NCI-H510A (cell line): ENCODE measurements around the gene SMAD4.
A peak's percentile ranks its signal among the peaks of the same experiment; 100 is the strongest.
"Not testable (repeated sequence)": the region's sequence is repeated elsewhere in the genome, so short reads cannot be mapped to it uniquely, and the experiment has no call there.

ENCODE experiments used
- DNase-seq: peaks from one replicate; lab custom pipeline; 2025; lab: John Stamatoyannopoulos, UW

The SMAD4 gene

GRCh38 chr18:51029694-51030536 is at the start of gene SMAD4:
TSS of gene SMAD4 (plus strand) at chr18:51030213. CDS start at chr18:51047047, 16,834 bp downstream.
- DNase-seq: peak; percentile 71

GRCh38 chr18:50981381-50981780 is 48.6 kb upstream of the SMAD4 start:
- DNase-seq: no peak

- no peak for DNase-seq
These were observed 47.8 kb upstream of the SMAD4 start for GRCh38 chr18:50982086-50982801.

- DNase-seq: no peak
These were observed 47.2 kb upstream of the SMAD4 start for GRCh38 chr18:50982802-50983179.

GRCh38 chr18:50986360-50987087 is 43.5 kb upstream of the SMAD4 start:
- no peak for DNase-seq

- no peak for DNase-seq
These were observed 42.8 kb upstream of the SMAD4 start for GRCh38 chr18:50987261-50987660.

GRCh38 chr18:50989711-50990110 is 40.3 kb upstream of the SMAD4 start:
- DNase-seq: no peak

GRCh38 chr18:50992351-50992762 is 37.7 kb upstream of the SMAD4 start:
- DNase-seq: no peak

GRCh38 chr18:50994031-50994430 is 36.0 kb upstream of the SMAD4 start:
- DNase-seq: no peak

- DNase-seq: not testable (repeated sequence)
These were observed 26.8 kb upstream of the SMAD4 start for GRCh38 chr18:51003174-51003573.

- DNase-seq: no peak
These were observed 23.8 kb upstream of the SMAD4 start for GRCh38 chr18:51006061-51006818.

GRCh38 chr18:51006948-51007789 is 22.8 kb upstream of the SMAD4 start:
- no peak for DNase-seq

- DNase-seq: no peak
These were observed 22.2 kb upstream of the SMAD4 start for GRCh38 chr18:51007790-51008139.

- peak; percentile 45 for DNase-seq
These were observed 20.9 kb upstream of the SMAD4 start for GRCh38 chr18:51009072-51009471.

GRCh38 chr18:51010218-51010617 is 19.8 kb upstream of the SMAD4 start:
- DNase-seq: no peak

- DNase-seq: no peak
These were observed 18.3 kb upstream of the SMAD4 start for GRCh38 chr18:51011709-51012108.

- no peak for DNase-seq
These were observed 17.6 kb upstream of the SMAD4 start for GRCh38 chr18:51012441-51012840.

GRCh38 chr18:51013259-51013658 is 16.8 kb upstream of the SMAD4 start:
- DNase-seq: no peak

- no peak for DNase-seq
These were observed 12.7 kb upstream of the SMAD4 start for GRCh38 chr18:51017140-51017879.

- no peak for DNase-seq
These were observed 9.5 kb upstream of the SMAD4 start for GRCh38 chr18:51020536-51020935.
